GM12873 (cell line): Measurements from ENCODE around the gene STK24.

Experiments used
- TF ChIP-seq, protein P1 (sequence below): IDR thresholded peaks from 2 replicates; pipeline ENCODE4 v1.5.1; 2012; ENCODE audit warnings: low read depth, mild to moderate bottlenecking, moderate library complexity, low read length, control low read depth; ENCODE audit not compliant: insufficient read depth; ENCODE audit errors: missing control alignments

The STK24 gene

DNA sequence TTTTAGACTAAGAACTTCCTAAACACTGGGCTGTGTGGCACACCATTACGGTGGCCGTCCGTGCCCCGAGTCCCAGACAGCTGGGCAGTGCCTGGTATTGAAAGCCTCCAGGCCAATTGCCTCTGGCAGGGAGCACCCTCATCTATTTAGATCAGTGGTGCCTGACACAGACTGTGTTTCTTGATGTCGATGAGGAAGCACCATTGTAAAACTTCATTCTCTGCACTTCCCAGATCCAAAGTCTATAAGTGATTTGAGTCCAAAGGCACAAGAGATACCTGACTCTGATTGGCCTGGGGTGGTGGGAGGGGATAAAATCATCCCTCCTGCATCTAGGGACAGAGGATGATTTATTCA is 8.5 kb upstream of the STK24 start:
- TF ChIP-seq, protein P1, sequence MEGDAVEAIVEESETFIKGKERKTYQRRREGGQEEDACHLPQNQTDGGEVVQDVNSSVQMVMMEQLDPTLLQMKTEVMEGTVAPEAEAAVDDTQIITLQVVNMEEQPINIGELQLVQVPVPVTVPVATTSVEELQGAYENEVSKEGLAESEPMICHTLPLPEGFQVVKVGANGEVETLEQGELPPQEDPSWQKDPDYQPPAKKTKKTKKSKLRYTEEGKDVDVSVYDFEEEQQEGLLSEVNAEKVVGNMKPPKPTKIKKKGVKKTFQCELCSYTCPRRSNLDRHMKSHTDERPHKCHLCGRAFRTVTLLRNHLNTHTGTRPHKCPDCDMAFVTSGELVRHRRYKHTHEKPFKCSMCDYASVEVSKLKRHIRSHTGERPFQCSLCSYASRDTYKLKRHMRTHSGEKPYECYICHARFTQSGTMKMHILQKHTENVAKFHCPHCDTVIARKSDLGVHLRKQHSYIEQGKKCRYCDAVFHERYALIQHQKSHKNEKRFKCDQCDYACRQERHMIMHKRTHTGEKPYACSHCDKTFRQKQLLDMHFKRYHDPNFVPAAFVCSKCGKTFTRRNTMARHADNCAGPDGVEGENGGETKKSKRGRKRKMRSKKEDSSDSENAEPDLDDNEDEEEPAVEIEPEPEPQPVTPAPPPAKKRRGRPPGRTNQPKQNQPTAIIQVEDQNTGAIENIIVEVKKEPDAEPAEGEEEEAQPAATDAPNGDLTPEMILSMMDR: no peak

DNA sequence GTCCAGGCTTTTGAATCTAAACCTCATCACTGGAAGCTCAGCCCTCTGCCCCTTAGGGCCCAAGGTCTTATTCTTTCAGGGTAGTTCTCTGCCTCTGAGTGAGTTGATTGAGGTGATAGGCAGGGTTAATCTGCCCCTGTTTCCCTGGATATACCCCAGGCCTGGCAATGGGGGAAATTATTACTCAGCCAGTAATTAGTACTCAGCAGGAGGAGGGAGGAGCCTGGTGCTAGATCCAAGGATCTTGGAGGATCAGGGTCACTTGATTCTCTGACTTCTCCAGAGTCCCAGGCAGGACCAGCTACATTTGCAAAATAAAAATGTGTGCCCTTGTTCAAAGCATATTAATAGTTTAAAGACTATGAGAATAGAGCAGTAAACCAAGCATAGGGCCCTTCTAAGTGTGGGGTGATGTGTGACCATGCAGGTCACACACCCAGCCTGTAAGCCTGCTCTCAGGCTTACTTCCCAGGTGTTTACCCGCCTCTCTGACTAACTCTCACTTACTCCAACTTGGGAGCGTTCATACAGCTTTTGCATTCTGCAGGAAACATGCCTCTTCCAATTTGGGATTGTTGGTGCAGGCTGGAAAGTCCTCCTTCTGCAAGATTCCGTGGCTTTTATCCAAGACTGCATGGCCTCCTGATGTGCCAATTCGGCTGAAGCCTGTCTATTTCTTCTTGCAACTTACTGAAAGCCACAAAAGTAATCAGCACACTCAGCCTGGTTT is 7.9 kb upstream of the STK24 start:
- TF ChIP-seq, protein P1: no peak

DNA sequence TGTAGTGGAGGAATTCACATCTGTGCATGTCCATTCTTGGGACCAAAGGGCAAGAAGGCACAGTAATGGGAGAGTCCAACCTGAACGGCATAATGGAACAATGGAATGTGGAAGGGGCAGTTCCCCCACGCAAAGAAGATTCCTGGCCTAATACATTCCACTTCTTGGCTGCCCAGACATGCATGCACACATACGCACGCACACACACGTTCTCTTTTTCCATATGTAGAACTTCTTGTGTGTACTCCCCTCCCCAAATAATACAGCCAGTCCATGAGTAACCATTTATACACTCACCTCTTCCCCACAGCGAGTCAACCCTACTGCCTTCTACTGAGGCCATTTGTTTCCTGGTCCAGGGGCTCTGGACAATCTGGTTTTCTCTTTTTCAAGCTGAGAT is 6.0 kb upstream of the STK24 start:
- TF ChIP-seq, protein P1: no peak

DNA sequence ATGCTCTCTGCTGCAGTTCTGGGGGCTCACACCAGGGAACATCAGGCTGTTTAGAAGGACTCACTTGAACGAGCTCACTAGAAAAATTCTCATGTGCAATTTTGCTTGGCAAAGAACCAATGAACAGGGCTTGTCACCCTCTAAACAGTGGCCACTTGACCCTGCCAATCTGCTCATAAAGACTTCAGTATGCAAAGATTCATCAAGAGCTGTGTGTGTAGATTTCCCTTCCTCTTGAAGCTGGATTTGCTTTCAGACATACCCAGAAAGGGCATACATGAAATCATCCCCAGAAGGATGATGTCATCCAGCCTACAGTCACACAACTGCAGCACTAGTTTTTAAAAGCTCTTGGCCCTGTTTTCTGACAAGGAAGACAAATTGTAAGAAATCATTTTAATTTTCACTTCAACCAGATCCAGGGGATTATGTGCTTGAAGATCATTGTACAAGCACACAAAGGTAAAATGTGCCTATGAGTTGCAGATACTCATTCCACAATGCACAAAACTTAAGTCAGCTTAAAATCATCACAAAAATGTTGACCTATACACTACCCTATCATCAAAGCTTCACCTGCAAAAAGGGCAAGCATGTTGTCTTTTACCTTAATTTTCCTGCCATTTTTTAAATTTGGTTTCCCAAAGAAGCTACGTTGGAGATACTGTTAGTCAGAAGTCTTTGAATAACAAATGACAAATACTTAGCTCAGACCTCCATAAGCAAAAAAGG is 5.2 kb upstream of the STK24 start:
- TF ChIP-seq, protein P1: no peak

DNA sequence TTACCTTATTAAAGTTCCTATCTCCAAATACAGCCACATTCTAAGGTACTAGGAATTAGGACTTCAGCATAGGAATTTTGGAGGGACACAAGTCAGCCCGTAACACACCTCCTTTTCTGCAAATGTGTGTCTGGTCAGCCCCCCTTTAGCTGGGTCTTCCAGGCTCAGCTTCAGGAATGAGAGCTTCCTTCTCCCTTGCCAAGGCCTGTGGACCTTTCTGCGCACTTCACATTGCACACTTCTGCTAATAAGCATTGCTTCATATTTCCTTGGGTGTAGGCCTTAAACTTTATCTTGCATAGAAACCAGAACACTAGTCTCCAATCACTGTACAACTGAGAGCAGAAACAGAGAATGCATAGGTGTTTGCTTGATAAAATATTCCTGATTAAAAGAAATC is 4.5 kb upstream of the STK24 start:
- TF ChIP-seq, protein P1: no peak

DNA sequence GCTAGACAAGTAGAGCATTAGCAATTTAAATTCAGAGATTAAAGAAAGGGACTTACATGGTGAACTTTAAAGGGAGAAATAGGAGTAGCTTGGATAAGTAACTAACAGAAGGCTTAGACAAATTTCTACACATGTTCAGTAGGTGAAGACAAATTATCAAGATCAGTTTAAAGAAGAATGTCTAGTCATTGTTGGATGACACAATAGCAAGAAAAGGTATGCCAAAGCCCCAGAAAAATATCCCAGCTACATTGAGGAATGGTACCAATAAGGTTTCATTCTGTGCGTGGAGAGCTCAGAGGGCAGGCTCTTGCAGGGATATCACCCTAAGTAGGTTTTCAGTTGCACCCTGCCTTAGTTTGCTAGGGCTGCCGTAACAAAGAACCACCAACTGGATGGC is 3.5 kb upstream of the STK24 start:
- TF ChIP-seq, protein P1: no peak

DNA sequence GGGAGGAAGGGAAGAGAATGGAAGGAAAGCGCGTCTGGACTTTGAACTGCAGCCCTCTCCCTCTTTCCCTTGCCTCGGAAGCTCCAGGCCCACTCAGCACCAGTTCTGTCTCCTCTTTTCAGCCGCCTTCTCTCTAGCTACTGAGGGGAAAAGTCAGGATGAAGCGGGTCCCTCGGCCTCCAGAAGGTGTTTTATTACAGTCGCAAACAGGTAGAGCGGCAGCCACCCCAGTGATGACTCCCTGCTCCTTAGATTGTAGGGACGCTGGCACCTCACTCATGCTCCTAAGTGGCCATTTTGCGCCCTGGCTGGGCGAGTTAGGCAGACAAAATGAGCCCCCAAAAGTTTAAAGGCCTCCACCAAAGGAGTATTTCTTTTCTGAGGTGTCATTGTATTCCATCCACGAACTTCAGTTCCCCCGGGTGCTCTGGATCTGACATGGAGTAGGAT is 954 bp upstream of the STK24 start:
- TF ChIP-seq, protein P1: no peak
